Neural cell (in vitro differentiated cells): Measurements from ENCODE around the gene KRT74.

Source experiments
- EZH2 ChIP-seq: fragments of 200-600, 300-800 bp; shearing (Covaris generic), sonication (generic); IDR thresholded peaks from 2 replicates; pipeline ENCODE4 v1.6.1; 2014; ENCODE audit warnings: antibody characterized with exemption, low read length, borderline replicate concordance, mild to moderate bottlenecking; ENCODE audit not compliant: insufficient read depth, poor library complexity, severe bottlenecking
- TF ChIP-seq, protein P1 (sequence below): fragments of 450-650 bp; IDR thresholded peaks from 2 replicates; pipeline ENCODE4 v1.5.1; 2014; ENCODE audit warnings: antibody characterized with exemption, mild to moderate bottlenecking, moderate library complexity; ENCODE audit not compliant: poor library complexity, severe bottlenecking

DNA sequence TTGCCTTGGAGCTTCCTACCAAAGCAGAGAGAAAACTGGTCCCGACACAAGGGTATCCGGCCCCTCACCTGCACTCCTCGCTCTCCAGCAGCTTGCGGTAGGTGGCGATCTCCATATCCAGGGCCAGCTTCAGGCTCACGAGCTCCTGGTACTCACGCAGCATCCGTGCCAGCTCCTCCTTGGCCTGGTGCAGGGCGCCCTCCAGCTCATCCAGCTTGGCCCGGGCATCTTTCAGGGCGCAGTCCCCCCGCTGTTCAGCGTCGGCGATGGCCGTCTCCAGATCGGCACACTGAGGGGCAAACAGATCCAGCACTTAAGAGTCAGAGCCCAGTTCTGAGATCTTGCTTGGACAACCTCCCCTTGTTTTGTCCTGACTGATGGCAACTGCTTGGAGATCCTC lies 13.9 kb upstream of the KRT74 start:
- TF ChIP-seq, protein P1, sequence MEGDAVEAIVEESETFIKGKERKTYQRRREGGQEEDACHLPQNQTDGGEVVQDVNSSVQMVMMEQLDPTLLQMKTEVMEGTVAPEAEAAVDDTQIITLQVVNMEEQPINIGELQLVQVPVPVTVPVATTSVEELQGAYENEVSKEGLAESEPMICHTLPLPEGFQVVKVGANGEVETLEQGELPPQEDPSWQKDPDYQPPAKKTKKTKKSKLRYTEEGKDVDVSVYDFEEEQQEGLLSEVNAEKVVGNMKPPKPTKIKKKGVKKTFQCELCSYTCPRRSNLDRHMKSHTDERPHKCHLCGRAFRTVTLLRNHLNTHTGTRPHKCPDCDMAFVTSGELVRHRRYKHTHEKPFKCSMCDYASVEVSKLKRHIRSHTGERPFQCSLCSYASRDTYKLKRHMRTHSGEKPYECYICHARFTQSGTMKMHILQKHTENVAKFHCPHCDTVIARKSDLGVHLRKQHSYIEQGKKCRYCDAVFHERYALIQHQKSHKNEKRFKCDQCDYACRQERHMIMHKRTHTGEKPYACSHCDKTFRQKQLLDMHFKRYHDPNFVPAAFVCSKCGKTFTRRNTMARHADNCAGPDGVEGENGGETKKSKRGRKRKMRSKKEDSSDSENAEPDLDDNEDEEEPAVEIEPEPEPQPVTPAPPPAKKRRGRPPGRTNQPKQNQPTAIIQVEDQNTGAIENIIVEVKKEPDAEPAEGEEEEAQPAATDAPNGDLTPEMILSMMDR = no peak
- no peak for TF ChIP-seq EZH2
